ENCODE results near the gene HSF2. TPM values are rescaled to one million over a fixed set of nuclear protein-coding genes. Genes with fewer than 3 reads are reported as not detected.

Gene HSF2
- total and polyA plus RNA-seq, 10 of the 15 experiments (the other 5 are each of a cell fraction or from before 2014, with no cell fraction given): 9.5 to 38.3 (median 16.8) TPM

DNA sequence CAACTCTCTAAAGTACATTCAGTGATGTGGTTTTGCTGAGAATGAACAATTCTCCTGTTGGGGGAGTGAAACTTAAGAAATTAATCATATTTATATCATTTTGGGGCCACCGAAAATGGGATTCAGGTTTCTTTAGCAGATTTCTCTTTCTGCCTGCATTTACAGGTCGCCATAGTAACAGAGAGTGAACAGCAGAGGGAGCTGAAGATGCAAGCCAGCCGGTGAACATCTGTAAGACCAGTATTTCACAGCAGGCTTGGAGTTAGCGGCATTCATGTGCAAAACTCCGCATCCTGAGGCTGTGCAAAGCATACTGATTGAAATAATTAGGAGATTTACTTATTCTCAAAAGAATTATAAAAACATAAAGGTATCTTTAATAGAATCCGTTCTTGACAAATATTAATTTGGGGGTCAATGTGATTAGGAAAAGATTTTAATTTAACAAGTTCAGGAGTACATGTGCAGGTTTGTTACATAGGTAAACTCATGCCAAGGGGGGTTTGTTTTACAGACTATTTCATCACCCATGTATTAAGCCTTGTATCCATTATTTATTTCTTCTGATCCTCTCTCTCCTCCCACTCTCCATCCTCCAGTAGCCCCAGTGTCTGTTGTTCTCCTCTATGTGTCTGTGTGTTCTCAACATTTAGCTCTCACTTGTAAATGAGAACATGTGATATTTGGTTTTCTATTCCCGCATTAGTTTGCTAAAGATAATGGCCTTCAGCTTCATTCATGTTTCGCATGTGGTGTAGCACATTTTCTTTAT, 17.8 kb upstream of the HSF2 start (continued):
- TF ChIP-seq, protein P1, sequence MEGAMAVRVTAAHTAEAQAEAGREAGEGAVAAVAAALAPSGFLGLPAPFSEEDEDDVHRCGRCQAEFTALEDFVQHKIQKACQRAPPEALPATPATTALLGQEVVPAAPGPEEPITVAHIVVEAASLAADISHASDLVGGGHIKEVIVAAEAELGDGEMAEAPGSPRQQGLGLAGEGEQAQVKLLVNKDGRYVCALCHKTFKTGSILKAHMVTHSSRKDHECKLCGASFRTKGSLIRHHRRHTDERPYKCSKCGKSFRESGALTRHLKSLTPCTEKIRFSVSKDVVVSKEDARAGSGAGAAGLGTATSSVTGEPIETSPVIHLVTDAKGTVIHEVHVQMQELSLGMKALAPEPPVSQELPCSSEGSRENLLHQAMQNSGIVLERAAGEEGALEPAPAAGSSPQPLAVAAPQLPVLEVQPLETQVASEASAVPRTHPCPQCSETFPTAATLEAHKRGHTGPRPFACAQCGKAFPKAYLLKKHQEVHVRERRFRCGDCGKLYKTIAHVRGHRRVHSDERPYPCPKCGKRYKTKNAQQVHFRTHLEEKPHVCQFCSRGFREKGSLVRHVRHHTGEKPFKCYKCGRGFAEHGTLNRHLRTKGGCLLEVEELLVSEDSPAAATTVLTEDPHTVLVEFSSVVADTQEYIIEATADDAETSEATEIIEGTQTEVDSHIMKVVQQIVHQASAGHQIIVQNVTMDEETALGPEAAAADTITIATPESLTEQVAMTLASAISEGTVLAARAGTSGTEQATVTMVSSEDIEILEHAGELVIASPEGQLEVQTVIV (IDR thresholded peaks at IDR 0.05; ENCODE audit: borderline replicate concordance, partially characterized antibody): no peak
- peak; percentile 79 for TF ChIP-seq YY1 (IDR thresholded peaks at IDR 0.05; ENCODE audit: low read depth, low read length)
- TF ChIP-seq POLR2A (IDR thresholded peaks at IDR 0.05; ENCODE audit: low read depth, low read length): no peak
- TF ChIP-seq MEF2A (IDR thresholded peaks at IDR 0.05; ENCODE audit: insufficient read depth, low read depth, low read length): 0 out of 2 replicates have a peak, but pooled peaks have one; percentile 17
- TF ChIP-seq BCLAF1 (IDR thresholded peaks at IDR 0.05): no peak
- TF ChIP-seq, protein P2, sequence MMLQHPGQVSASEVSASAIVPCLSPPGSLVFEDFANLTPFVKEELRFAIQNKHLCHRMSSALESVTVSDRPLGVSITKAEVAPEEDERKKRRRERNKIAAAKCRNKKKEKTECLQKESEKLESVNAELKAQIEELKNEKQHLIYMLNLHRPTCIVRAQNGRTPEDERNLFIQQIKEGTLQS (IDR thresholded peaks at IDR 0.05; ENCODE audit: borderline replicate concordance, extremely low read depth, low read depth, low read length): no peak
- TF ChIP-seq MEF2B (IDR thresholded peaks at IDR 0.05; ENCODE audit: partially characterized antibody, poor library complexity, severe bottlenecking): no peak
- no peak for TF ChIP-seq MXI1 (IDR thresholded peaks at IDR 0.05; ENCODE audit: low read depth, low read length)
